CD4-positive, alpha-beta T cell treated with Interleukin-17A for 1 hour (primary cell): ENCODE results near the gene ITIH3.
A peak's percentile ranks its signal among the peaks of the same experiment; 100 is the strongest.

ENCODE experiments used
- DNase-seq: peaks from one replicate; pipeline ENCODE4 v3.0.0-alpha.2; 2020

The ITIH3 gene

DNA sequence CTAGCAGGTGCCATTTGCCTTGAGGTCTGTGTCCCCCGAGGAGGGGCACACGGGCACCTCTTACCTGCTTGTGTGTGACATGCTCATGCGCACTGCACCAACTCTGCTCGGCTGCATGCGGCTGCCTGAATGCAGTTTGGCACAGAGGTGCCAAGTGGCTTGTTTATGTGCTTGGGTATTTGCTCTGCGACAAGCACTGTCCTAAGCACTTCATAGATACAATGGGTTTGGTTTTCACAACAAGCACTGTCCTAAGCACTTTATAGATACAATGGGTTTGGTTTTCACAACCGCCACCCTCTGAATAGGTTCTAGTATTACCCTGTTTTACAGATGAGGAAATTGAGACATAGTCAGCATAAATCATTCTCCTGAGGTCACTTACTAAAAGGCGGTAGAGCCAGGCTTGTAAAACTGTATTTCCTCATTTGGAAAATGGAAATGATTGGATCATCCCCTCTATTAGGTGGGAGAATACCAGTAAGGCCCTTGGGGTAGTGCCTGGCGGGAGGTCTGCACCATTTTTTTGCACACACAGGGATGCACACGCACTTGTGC lies 35.4 kb downstream of the ITIH3 start:
- no peak for DNase-seq

DNA sequence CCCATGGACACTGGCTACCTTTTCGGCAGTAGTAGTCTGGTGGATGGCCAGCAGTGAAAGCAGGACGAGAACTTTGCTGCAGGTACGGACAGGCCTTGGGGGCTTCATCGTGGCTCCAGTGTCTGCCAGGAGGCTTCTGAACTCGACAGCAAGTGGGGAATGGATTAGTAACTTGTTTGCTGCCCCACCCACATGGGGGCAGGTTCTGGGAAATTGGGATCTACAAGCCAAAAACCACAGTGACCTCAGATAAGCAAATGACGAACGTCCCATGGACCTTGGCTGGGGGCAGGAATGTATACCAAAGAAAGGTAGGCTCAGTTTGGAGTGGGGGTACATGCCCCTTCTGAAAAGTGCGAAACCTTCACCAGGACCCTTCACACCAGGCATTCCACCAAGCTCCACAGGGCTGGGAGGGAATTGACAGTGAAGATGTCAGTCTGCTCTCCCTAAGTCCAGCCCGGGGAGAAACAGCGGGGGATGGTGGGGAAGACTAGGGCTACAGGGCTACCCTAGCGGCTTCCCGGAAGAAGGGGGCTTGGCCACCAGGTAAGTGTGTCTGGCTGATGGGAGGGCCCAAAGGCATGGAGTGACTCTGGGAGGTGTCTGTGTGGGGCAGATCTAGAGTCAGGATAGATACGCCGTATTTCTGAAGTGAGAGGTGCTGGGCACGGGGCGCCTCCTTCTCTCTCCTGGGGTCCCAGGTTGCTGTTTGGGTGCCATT lies 36.1 kb downstream of the ITIH3 start, which contains the start of gene ITIH4:
Gene ITIH4, minus strand, starts transcription at position 138 of the 724 bp plus-strand sequence. Its CDS starts 30 bp downstream, at position 108.
- DNase-seq: no peak

DNA sequence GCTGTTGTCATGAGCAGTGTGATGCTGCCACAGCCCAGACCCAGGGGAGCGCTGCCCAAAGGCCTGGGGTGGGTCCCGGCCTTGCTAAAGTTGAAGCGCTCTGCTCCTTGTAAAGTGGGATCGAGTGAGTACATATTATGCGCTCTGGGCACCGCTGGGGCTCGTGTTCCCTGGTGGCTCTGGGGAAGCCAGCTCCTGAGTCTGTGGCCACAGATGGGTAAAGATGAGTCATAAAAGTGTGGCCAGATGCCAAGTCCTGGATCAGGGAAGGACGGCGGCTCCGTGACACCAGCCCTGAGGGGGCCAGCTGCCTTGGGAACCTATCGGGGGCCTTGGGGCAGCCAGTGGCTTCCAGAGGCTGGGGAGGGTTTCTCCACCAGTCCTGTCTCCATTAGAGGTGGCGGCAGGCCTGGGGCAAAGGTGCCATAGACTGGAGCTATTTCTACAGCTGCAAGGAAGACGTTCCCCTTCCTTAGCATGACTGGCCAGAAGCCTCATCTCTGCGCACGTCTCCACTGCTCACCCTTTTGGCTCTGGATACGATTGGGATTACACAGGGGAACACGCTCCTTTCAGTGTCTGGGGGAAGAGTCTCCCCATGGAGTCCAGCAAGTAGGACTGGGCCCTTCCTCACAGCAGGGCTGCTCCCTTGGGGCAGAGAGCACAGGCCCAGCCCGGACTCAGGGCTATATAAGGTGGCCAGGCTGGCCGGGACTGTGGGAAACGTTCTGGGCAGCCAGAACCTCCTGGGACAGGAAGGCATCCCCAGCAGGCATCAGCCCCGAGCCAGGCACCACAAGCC lies 37.1 kb downstream of the ITIH3 start:
- DNase-seq: no peak

DNA sequence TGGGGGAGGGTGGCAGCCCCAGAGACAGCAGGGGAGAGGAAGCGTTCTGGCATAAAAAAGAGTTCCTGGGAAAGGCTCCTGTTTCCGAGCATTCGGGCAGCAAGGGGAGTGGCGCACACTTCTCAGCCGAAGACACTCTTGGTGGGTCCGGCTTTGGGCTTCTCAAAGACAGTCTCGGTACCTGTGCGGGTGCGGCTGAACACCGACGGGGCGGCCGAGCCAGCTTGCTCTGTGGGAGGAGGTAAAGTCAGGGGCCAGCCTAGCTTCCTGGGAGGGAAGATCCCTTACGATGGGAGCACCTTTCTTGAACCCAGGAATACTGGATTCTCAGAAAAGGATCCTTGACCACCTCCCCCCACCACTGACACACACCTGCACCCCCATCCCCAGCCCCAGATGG lies 38.6 kb downstream of the ITIH3 start:
- no peak for DNase-seq

DNA sequence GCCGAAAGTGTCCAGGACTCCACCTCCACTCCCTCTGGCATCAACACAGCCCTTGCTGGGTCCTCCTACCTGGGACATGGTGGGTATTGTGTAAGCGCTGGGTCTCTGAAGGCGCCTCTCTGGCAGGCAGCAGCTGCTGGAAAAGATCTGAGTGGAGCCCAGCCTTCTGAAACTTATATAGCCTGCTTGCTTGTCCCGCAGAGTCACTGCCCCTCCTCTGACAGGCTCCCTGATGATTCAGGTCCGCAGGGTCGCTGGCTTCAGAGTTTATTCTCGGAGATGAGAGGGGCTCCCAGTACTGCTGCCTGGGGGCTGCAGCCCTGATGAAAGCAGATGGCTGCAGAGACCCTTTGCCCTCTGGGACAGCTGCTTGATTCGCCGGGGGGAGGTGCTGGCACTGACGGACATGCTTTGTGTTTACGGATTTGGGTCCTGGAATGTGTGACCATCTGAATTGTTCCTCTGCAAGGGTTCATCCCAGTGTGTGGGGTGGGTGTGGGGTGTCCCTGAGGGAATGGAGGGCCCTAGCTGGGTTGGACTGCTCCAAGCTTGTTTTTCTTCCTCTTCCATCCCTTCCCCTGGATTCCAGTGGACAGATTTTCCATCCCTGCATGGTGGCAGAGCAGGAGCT lies 40.4 kb downstream of the ITIH3 start, which contains the start of gene MUSTN1:
Gene MUSTN1, minus strand, starts transcription at position 149 of the 631 bp plus-strand sequence. Its CDS starts 71 bp downstream, at position 78.
- DNase-seq: no peak

DNA sequence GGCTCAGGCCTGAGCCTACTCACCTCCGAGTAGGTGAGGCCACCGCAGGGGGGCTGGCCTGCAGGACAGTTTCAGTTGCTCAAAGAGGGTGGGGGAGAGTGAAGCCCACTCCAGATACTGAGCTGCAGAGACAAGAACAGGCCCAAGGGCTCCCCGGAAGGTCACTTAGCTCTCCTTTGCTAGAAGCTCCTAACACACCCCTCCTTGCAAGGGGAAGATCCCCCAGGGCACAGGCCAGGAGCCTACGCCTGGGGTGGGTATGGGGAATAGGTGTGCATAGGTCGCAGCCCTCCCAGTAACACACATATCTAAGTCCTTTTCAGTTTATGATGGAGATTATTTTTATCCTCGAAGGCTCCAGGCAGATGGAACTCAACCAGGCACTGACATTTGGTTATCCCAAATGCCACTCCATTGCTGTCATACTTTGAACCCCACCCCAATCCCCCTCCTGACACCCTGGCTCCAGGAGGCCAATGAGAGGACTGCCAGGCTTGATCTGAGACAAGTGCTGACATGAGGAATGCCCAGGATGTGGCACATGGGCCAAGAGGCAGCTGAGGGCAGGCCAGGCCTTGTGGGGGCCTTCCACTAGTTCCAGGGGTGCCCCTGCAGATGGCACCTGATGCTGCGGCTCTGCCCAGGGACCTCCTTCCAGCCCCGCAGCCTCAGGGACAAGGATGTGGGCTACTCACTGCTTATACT lies 41.3 kb downstream of the ITIH3 start:
- no peak for DNase-seq

DNA sequence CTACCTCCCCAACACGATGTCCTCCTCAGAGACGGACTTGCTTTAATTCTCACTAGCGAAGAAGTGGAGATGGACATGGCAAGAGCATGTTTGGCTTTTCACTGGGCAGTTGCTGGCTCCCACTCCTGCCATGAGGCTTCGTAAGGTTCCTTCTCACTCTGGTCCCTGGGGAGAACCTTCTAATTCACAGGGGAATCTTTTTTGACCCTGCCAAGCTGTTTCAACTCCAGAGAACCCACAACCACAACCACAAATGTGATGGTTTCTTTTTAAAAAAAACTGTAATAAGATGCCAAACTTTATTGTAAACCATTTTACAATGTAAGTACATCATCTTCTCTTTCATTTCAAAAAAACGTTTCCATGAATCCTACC lies 41.9 kb downstream of the ITIH3 start:
- no peak for DNase-seq

DNA sequence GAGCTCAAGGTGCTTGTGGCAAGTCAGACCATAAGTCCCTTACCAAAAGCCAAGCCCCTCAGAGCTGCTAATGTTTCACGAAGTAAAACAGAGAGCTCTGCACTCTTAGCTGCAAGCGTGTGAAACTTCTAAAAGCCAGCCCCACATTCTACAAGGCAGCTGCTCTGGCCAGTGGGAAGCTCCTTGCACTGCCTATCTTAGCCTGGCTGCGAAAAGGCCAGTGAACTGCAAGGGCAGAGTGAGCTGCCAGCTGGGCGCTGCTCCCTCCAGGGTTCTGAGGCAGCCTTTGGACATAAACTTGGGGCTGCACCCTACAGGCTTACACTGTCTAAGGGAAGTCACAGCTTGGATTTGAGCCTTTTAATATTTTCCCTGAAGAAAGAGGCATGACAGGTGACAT lies 42.4 kb downstream of the ITIH3 start:
- no peak for DNase-seq

DNA sequence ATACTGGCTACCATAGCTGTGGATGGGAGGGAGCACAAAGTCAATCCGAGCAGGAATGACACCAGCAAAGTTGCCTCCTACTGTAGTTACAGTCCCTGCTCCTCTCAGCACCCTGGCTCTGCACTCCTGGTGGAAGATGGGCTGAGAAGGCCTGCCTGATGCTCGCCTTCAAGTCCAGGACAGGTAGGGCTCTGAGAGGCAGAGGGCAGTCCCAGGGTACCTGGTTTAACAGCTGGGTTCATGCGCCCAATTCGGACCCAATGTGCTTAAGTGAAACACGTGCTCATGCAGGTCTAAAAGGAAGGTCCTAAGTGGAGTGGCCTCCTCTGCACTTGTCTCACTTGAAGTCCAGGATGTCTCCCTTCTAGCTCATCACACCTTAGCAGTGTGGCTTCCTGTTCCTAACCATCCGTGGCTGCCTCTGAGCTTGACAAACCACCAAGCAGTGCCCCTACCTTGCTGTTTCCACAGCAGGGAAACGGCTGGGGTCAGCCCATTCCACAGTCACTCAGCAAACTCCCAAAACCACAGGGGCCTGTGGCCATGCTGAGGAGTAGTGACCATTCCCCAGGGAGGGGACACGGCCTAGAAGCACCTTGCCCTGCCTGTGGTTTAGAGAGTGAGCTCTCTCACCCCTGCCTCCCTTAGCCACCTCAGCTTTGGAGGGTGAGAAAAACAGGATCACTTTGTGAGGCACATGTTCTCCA lies 44.1 kb downstream of the ITIH3 start:
- DNase-seq: peak; percentile 25

DNA sequence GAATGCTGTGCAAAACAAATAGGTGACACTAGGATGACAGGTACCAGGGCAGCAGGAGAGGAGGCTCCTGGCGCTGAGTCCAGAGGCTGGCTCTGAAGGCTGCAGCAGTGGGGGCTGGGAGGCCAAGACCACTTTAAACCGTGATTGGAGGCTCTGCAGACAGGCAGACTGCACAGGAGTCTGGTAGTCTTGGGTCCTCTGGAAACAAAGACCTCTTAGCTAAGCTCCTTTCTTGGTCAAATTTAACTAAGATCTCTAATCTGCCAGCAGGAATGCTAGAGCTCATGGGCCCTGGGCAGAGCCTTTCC lies 44.6 kb downstream of the ITIH3 start:
- DNase-seq: no peak

DNA sequence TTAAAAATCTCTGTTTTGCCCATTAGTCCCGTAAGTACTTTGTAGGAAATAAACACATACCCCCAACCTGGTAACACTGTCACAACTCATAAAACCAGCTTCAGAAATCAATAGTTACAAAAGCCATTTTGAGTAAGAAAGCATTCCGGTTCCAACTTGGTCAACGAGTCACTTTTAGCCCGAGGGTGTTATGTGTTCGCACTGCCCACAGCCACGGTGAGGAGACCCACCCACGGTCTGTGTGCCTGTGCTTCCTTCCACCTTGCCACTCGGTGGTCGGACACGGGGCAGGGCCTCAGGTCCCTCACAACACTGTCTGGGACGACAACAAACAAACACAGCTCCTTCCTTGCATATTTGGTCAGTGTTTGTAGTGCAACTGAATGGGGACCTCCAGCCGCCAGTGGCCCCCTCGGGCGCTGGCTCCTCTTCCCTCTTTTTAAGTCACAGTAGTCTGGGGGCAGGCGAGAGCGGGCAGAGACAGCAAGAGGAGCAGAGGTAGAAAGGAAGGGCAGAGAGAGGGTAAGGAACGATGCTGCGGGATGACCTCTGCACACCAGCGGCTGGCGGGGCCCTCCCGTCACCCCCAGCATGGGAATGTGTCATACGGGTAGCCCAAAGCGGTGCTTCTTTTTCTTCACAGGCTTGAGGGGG lies 45.4 kb downstream of the ITIH3 start:
- DNase-seq: no peak

DNA sequence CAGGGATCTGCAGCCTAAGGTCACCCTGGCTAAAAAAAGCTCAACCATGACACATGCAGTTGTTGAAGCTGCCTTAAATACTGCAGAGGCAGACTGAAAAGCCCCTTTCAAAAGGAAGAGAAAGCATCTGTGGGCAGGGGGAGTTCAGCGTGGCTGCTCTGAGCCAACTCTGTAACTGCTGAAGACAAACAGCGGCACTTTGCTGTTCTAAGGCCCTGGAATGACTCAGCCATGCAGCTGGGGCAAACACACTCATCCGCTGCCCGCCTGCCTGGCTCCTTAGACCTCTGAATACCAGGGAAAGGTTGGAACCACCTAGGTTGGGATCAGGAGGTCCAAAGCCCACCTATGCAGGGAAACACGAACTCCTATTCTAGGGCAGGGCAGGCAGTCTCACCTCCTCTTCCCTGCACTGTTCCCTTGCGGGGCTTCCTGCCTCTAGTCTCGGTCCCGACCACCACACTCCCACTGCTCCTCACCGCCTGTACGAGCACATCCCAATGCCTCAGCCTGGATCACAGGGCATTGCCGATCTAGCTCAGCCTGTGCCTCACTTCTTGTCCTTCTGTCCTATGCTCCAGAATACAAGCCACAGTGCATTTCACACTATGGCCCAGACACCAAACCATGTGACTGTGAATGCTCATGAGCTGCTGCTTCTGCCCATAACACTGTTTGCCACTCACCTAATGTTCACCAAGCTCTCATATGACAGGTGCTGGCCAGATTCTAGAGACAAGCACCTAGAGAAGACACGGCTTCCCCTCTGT lies 46.8 kb downstream of the ITIH3 start:
- no peak for DNase-seq

DNA sequence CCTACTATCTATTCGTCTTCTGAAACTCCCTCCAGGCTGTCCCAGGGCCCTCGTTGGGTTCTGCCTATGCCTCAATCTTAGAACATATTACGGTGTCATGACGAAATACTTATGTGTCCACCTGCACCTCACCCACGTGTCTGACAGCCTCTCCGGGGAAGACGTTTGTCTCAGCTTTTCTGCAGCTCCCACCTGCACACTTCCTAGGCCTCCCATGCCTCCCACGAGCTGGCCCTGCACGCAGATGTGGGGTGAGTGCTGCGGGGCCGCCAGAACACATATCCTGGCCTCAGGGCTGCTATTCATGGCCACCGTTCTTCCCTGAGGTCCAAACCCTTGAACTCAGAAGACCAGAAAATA lies 47.4 kb downstream of the ITIH3 start:
- no peak for DNase-seq

DNA sequence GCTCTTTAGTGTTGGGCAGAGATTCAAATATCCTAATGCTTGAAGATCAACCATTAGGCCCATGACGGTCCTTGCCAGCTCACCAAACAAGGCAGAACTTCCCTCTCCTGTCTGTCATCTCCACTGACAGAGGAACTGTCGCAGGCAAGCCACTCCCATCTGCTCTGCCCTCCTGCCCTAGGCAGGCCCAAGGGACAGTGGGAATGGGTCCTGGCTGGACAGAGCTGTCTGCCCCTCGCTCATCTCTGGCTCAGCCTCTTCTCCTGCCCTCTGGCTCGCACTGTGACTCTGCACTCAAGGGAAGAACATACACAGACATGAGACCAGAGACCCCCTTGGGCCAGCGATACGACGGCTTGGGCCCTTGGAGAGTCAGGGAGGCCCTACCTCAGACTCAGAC lies 47.8 kb downstream of the ITIH3 start:
- no peak for DNase-seq

DNA sequence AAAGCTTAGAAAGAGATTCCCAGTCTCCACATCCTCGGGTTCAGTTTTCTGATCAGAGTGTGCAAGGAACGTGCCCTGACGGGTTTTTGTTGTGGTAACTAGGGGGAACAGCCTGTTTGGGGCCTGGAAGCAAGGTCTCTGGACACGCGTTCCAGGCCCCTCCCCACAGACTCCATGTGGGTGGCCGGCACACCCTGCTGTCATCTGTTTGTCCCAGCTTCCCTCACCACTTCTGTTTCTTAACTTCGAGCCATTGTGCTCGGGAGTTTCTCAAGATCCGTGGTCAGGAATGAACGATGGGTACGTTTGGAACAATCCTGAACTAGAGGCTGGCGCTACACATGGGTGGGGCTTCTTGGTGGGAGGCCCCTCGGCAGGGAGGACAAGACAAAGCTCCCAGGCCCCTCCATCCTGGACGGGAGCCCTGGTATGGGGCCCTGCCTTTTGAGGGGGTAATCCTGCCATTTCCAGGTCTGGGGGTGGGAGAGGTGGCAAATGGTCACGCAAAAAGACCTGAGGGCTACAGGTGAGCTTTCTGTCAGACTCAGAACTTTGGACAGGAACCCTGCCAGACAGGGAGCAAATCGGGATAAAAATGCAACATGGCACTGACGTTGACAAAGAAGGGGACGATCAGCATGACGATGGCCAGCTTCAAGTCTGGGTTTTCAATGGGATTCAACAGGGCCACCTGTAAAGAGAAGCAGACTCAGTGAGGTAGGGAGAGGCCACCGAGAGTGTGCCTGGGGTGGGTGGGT lies 48.7 kb downstream of the ITIH3 start:
- no peak for DNase-seq

DNA sequence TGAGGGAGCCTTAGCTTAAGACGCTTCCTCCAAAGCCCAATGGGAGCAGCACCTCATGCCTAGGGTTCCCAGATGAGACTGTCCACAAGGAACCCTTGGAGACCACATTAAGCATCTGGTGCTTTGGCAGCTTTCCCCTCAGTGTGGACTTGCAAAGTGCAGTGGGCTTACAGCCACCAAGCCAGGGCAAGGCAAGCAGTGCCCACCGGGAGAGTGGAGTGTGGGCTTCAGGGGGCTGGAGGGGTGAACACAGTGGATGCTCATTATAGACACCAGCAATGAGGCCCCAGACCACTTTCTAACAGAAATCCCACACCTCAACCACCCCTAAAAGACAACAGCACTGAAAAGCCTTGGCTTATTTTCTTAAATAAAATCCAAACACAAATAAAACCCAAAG lies 49.3 kb downstream of the ITIH3 start:
- DNase-seq: no peak

DNA sequence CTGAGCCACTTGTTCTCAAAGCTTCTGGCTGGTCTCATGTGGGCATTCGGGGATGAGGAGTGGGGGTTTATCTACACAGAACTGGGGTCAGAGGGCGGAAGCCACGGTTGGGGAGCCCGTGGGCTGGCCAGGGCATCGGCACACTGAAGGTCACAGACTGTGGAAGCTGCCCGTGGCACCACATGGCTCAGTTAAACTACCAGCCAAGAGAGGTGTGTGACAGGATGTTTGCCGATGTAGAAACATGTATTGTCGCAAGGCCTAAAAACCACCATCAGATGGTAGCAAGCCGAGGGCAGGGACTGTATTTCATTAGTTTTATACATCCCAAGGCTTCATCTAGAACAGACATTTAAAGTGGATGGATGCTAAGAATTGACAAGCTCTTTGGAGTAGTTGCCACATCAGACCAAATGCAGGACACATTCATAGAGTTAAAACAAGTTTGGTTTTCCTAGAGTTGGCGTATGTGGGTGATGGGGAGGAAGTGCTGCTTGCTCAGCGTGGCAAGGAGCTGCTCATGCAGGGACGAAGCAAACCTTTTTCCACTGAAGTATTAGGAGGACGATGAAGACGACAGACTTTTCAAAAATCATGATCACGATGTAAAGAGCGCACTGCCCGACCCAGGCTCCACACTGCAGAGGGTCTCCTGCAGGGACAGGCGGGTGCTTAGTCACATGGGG lies 49.8 kb downstream of the ITIH3 start:
- no peak for DNase-seq

DNA sequence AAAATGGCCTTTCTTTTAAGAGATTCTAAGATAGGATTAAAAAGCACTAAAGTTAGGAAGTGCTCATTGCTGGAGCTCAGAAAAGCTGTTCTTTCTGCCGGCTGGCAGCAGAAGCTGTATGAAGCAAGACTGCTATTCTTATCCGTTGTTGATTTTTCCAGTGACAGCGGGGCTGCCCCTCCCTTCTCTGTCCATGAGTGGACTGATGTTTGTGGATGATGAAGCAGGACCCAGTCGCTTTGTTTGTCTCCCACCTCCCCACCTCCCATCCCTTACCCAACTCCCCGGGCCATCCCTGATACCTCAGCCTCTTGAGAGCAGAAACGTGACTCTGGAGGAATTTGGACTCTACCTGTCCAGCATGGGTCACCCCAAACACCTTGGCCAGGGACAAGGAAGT lies 50.6 kb downstream of the ITIH3 start:
- no peak for DNase-seq

DNA sequence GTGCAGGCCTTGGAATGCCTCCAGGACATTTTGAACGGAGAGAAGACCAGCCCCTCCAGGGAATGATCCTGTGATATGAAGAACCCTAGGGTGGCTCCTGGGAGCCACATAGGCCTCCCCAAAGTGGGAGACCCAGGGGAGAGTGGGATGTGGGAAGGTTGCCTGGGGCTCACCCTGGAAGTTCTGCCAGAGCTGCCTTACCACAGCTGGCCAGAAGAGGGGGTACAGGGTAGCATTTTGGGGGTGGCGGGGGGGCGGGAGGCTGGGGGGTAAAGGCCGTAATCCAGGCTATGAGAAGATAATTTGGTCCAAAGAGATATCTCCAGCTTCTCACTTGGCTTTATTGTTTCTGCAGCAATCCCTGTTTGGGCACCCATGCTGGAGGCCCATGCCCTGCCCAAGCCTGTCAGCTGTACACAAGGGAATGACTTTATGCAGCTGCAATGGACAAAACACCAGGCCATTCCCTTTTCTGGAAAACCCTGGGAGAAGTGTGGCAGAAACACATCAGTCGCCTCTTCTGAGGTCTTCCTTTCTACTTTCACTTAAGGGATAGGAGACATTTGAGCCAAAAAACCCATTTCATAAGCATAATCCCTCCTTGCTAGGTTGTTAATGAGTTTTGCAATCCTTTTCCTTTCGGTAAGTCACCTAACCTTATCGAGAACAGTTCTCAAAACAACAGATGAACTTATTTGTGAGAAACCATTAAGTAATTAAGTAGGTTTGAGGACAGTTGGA lies 51.3 kb downstream of the ITIH3 start:
- DNase-seq: peak; percentile 9
